ENCODE measurements around the gene HLA-DPB1. TPM values are rescaled to one million over a fixed set of nuclear protein-coding genes. Genes with fewer than 3 reads are reported as not detected.

HLA-DPB1 gene
- total and polyA plus RNA-seq, 2 donors (not counting 1 experiment from before 2014, with no cell fraction given): 1.3 to 11.5 TPM

DNA sequence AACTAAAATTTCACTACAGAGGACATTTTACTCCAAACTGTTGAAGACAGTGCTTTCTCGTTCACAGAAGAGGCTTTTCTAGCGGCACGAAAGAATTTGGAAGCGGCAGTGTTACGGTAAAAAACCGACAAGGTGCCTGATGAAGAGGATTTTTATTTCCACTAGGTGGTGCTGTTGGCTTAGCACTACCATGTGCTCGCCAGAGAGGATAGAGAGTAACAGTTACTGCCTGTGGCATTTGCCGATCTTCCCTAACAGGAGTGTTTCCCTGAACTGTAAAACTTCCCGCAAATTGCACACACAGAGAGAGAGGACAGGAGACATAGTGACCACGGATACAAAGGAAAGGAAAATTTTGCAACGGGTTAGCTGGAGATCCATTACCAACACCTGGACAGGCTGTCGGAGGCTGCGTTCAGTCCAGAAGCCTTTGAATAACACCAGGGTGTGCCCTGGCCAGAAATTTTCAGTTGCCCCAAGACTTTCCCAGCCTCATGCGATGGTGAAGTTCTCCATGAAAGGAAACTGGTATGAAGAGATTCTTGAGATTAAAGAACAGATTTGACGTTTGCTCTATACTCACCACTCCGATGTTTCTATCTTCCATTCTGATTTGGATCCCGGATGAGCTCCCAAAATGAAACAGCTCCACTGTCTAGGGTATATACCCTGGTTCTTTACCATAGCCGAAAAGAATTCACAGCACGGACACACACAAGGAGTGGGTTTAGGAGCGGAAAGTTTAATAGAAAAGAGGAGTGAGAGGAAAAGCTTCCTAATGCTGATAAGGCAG, 48.1 kb downstream of the HLA-DPB1 start:
- DNase-seq (ENCODE audit: low read depth in 2 of 2): peak; percentile 14 to 37
- H2AFZ ChIP-seq (ENCODE audit: low read length): no peak overlapping the region
- peaks cover 10% of the 10 kb centered on the region for H3K27me3 ChIP-seq (ENCODE audit: control insufficient read depth, insufficient read depth, low read length)
- H3K9ac ChIP-seq (ENCODE audit: insufficient read depth, low read length): no peak overlapping the region
- no peak overlapping the region for H3K4me2 ChIP-seq (ENCODE audit: extremely low read depth, insufficient read depth, low read length)
- H4K20me1 ChIP-seq (ENCODE audit: control insufficient read depth, extremely low read depth, insufficient read depth, low read length): no peaks in the 10 kb centered on the region
- H3K9me3 ChIP-seq (ENCODE audit: control insufficient read depth, insufficient read depth, low read depth, low read length): no peaks in the 10 kb centered on the region
- H3K79me2 ChIP-seq (ENCODE audit: control insufficient read depth, insufficient read depth, low read length): no peaks in the 10 kb centered on the region
- H3K36me3 ChIP-seq (ENCODE audit: control insufficient read depth, insufficient read depth, low read length): no peaks in the 10 kb centered on the region
- no peak overlapping the region for H3K27ac ChIP-seq (ENCODE audit: insufficient read depth, low read length)
- no peaks in the 10 kb centered on the region for H3K4me1 ChIP-seq (ENCODE audit: control insufficient read depth, extremely low read depth, insufficient read depth, low read length)
- TF ChIP-seq CTCF (conservative IDR thresholded peaks at IDR 0.05 in 1 of 2, IDR thresholded peaks at IDR 0.05 in 1 of 2; ENCODE audit: low read depth in 1 of 2, low read length in 2 of 2) (peak; percentile 24 to 44), EZH2 (IDR thresholded peaks at IDR 0.05; ENCODE audit: low read length, missing control alignments) (no peak)
- no peak overlapping the region for H3K4me3 ChIP-seq (replicated peaks in 1 of 4; ENCODE audit: control extremely low read depth in 1 of 4, insufficient read depth in 1 of 4, low read depth in 3 of 4, low read length in 4 of 4)

DNA sequence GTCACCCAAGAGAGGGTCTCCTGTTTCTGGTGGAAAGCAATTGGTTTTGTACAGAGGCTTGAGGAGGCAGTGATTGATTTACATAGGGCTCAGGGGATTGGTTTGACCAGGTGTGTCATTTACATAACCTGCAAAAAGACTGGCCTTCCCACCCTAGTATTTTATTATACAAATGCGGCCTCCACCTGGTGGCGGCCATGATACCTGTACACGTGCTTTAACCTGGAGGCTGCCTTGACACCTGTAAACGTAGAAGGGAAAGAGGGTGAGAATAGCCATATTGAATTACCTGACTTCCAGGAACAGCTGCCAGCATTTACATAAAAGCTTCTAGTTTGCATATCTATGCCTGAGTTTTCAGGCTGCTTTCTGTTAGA, 48.7 kb downstream of the HLA-DPB1 start:
- no peak for TF ChIP-seq EZH2 (IDR thresholded peaks at IDR 0.05; ENCODE audit: low read length, missing control alignments)
- no peak for TF ChIP-seq CTCF (conservative IDR thresholded peaks at IDR 0.05 in 1 of 2, IDR thresholded peaks at IDR 0.05 in 1 of 2; ENCODE audit: low read depth in 1 of 2, low read length in 2 of 2)
- Histone ChIP-seq H3K36me3 (ENCODE audit: control insufficient read depth, insufficient read depth, low read length) (no peaks in the 10 kb centered on the region), H3K27ac (ENCODE audit: insufficient read depth, low read length) (no peak overlapping the region), H3K4me1 (ENCODE audit: control insufficient read depth, extremely low read depth, insufficient read depth, low read length) (no peaks in the 10 kb centered on the region), H2AFZ (ENCODE audit: low read length) (no peak overlapping the region), H3K9me3 (ENCODE audit: control insufficient read depth, insufficient read depth, low read depth, low read length) (no peaks in the 10 kb centered on the region), H3K79me2 (ENCODE audit: control insufficient read depth, insufficient read depth, low read length) (no peaks in the 10 kb centered on the region), H3K4me2 (ENCODE audit: extremely low read depth, insufficient read depth, low read length) (no peak overlapping the region), H4K20me1 (ENCODE audit: control insufficient read depth, extremely low read depth, insufficient read depth, low read length) (no peaks in the 10 kb centered on the region), H3K27me3 (ENCODE audit: control insufficient read depth, insufficient read depth, low read length) (peaks cover 15% of the 10 kb centered on the region), H3K4me3 (replicated peaks in 1 of 4; ENCODE audit: control extremely low read depth in 1 of 4, insufficient read depth in 1 of 4, low read depth in 3 of 4, low read length in 4 of 4) (no peak overlapping the region), H3K9ac (ENCODE audit: insufficient read depth, low read length) (no peak overlapping the region)
- no peak for DNase-seq (ENCODE audit: low read depth in 2 of 2)

GRCh38 chr6:33124947-33125346, 49.2 kb downstream of the HLA-DPB1 start:
- no peaks in the 10 kb centered on the region for H3K36me3 ChIP-seq (ENCODE audit: control insufficient read depth, insufficient read depth, low read length)
- no peaks in the 10 kb centered on the region for H4K20me1 ChIP-seq (ENCODE audit: control insufficient read depth, extremely low read depth, insufficient read depth, low read length)
- H3K27ac ChIP-seq (ENCODE audit: insufficient read depth, low read length): no peak overlapping the region
- no peak for TF ChIP-seq CTCF (conservative IDR thresholded peaks at IDR 0.05 in 1 of 2, IDR thresholded peaks at IDR 0.05 in 1 of 2; ENCODE audit: low read depth in 1 of 2, low read length in 2 of 2)
- TF ChIP-seq EZH2 (IDR thresholded peaks at IDR 0.05; ENCODE audit: low read length, missing control alignments): no peak
- peaks cover 17% of the 10 kb centered on the region for H3K27me3 ChIP-seq (ENCODE audit: control insufficient read depth, insufficient read depth, low read length)
- H3K79me2 ChIP-seq (ENCODE audit: control insufficient read depth, insufficient read depth, low read length): no peaks in the 10 kb centered on the region
- no peak overlapping the region for H3K4me2 ChIP-seq (ENCODE audit: extremely low read depth, insufficient read depth, low read length)
- no peak overlapping the region for H3K4me3 ChIP-seq (replicated peaks in 1 of 4; ENCODE audit: control extremely low read depth in 1 of 4, insufficient read depth in 1 of 4, low read depth in 3 of 4, low read length in 4 of 4)
- no peak overlapping the region for H2AFZ ChIP-seq (ENCODE audit: low read length)
- DNase-seq (ENCODE audit: low read depth in 2 of 2): no peak
- H3K9me3 ChIP-seq (ENCODE audit: control insufficient read depth, insufficient read depth, low read depth, low read length): no peaks in the 10 kb centered on the region
- H3K9ac ChIP-seq (ENCODE audit: insufficient read depth, low read length): no peak overlapping the region
- H3K4me1 ChIP-seq (ENCODE audit: control insufficient read depth, extremely low read depth, insufficient read depth, low read length): no peaks in the 10 kb centered on the region
